GM18499 (cell line): ENCODE measurements around the gene ZDHHC5.

ENCODE experiments used
- ATAC-seq: cut with Tn5 transposase; IDR thresholded peaks from one replicate; pipeline ENCODE4 v1.9.1; 2021; ENCODE audit warnings: moderate number of reproducible peaks; ENCODE audit not compliant: insufficient read depth, unreplicated experiment

Gene ZDHHC5

DNA sequence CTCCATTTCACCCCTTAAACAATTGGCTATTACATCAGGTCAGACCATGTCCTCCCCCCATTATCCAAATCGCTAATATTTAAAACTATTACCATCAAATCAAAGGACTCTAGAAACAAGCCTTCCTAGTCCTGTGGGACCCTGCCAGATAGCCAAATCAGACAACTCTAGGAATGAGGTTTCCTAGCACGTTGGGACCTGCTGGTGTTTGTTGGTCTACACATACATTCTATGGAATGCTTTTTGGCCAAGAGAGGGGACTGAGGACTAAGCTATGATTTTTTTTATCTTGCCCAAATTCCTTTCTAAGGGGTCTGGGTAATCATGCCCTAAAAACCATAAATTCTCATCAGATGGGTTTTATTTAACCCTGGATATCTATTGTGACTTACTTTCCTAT, 59.3 kb downstream of the ZDHHC5 start:
- ATAC-seq = no peak

DNA sequence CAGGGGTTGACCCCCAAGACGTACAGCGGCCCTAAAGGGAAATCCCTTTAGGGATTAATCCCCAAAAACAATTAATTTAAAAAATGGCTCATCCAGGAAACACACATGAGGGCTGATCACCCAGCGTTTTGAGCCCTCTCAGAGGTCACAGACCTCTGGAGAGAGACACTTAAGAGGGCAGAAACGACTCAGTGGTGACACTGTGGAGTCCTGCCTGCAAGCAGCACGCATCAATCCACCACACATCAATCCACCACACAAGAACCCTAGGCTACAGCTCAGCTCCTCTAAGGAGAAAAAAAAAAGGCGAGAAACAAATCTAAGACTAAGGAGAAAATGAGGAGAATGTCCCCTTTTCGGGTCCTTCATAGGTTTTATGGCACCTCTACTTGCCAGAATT, 60.9 kb downstream of the ZDHHC5 start:
- ATAC-seq = no peak

GRCh38 chr11:57729479-57729878, 61.6 kb downstream of the ZDHHC5 start:
- ATAC-seq = no peak

- ATAC-seq = no peak
Observed at GRCh38 chr11:57732661-57733060, 64.7 kb downstream of the ZDHHC5 start.

- no peak for ATAC-seq
Observed at GRCh38 chr11:57735619-57736298, 67.8 kb downstream of the ZDHHC5 start.

DNA sequence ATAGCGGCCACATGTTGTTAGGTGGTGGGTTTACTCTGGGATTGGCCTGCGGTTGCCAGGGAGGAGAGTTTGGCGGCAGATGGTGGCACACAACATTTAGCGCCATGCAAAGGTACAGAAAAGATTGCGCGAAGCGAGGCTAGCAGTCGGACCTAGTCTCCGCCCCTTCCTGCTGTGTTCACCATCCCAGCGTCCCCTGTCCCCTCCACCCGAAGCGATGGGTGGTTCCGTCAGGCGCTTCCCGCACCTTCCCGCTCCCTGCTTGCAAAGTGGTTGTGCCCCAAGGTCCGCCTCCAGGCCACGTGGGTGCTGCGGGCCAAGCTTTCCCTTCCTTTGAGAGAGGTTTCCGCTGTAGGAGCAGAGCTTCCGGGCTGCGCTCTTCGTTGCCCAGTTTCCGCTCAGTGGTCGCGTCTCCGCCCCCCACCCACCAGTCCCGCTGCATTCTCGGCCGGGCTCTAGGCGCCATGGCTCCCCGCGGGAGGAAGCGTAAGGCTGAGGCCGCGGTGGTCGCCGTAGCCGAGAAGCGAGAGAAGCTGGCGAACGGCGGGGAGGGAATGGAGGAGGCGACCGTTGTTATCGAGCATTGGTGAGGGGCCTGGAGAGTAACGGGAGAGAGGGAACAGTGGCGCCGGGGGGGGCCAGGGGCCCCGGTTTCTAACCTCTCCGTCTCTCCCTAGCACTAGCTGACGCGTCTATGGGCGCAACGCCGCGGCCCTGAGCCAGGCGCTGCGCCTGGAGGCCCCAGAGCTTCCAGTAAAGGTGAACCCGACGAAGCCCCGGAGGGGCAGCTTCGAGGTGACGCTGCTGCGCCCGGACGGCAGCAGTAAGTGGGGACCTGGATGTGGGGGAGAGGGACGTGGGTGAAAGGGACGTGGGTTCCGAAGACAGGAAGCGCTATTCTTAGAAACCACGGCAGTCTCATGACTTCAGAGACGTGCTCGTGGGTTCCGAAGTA, 73.5 kb downstream of the ZDHHC5 start, which contains the start of gene SELENOH:
Gene SELENOH, plus strand, starts transcription at position 360 of the 955 bp plus-strand sequence. Its CDS starts 105 bp downstream, at position 465.
- ATAC-seq = peak; percentile 75

- ATAC-seq = no peak
Observed at GRCh38 chr11:57742087-57742452, 74.2 kb downstream of the ZDHHC5 start.

- no peak for ATAC-seq
Observed at GRCh38 chr11:57744357-57744756, 76.4 kb downstream of the ZDHHC5 start.

GRCh38 chr11:57745206-57745605, 77.3 kb downstream of the ZDHHC5 start:
- ATAC-seq = no peak

DNA sequence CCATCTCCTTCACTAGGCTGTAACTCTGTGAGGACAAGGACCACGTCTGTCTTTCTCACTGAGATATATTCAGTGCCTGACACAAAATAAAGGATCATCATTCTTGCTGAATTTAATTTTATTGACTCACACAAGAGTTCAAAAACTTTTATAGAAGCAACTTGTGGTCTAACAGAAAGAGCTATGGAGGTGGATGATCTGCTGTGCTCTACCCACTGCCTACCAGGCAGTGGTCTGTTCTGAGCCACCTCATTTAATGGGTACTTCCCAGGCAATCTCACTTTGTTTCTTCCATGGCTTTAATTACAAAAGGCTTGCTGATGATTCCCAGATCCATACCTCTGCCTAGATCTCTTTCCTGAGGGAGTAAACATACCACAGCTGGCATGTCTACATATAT, 79.0 kb downstream of the ZDHHC5 start:
- ATAC-seq = no peak
